Measurements from ENCODE around the gene EIPR1. TPM values are rescaled to one million over a fixed set of nuclear protein-coding genes. Genes with fewer than 3 reads are reported as not detected.

Gene EIPR1
- polyA plus RNA-seq (ENCODE audit: insufficient read depth in 1 of 5, insufficient read length in 5 of 5, low replicate concordance in 1 of 5) = 10 to 100 TPM; 18.7 to 22.0 (median 20.3) TPM
- long read RNA-seq, donor 1, partial matches to known transcripts = 0 of 5 reads
- long read RNA-seq, donor 1, other reads (novel, unspliced or antisense) = 0 of 5 reads
- long read RNA-seq, donor 2, transcript EIPR1-201 (9 exons, 1,766 nt) = major isoform, 13 of 13 reads
- long read RNA-seq, donor 2, partial matches to known transcripts = 0 of 13 reads
- long read RNA-seq, donor 2, other reads (novel, unspliced or antisense) = 0 of 13 reads
- long read RNA-seq, donor 3, partial matches to known transcripts = 0 of 4 reads
- long read RNA-seq, donor 3, other reads (novel, unspliced or antisense) = 0 of 4 reads
- long read RNA-seq, donor 4, transcript EIPR1-201 (9 exons, 1,766 nt) = major isoform, 5 of 5 reads
- long read RNA-seq, donor 4, partial matches to known transcripts = 0 of 5 reads
- long read RNA-seq, donor 4, other reads (novel, unspliced or antisense) = 0 of 5 reads
- long read RNA-seq, donor 5, transcript EIPR1-201 (9 exons, 1,766 nt) = major isoform, 6 of 7 reads
- long read RNA-seq, donor 5, partial matches to known transcripts = 0 of 7 reads
- long read RNA-seq, donor 5, other reads (novel, unspliced or antisense) = 0 of 7 reads
- long read RNA-seq, donor 6, partial matches to known transcripts = 0 of 4 reads
- long read RNA-seq, donor 6, other reads (novel, unspliced or antisense) = 0 of 4 reads
- long read RNA-seq, donor 7, transcript EIPR1-201 (9 exons, 1,766 nt) = major isoform, 10 of 10 reads
- long read RNA-seq, donor 7, partial matches to known transcripts = 0 of 10 reads
- long read RNA-seq, donor 7, other reads (novel, unspliced or antisense) = 0 of 10 reads
- long read RNA-seq, donor 8, transcript EIPR1-201 (9 exons, 1,766 nt) = major isoform, 5 of 5 reads
- long read RNA-seq, donor 8, partial matches to known transcripts = 0 of 5 reads
- long read RNA-seq, donor 8, other reads (novel, unspliced or antisense) = 0 of 5 reads

GRCh38 chr2:3377612-3378432 is at the start of gene EIPR1:
Gene EIPR1, minus strand, starts transcription at chr2:3377818. Its CDS starts 129 bp downstream, at chr2:3377689.
- DNase-seq = peak; percentile 96

GRCh38 chr2:3427272-3427671 is 49.7 kb upstream of the EIPR1 start:
- DNase-seq = no peak

- DNase-seq = no peak
Observed at GRCh38 chr2:3426615-3427014, 49.0 kb upstream of the EIPR1 start.

GRCh38 chr2:3424171-3424795 is 46.7 kb upstream of the EIPR1 start:
- no peak for DNase-seq

- peak in 1 of 2 donors; percentile 22 for DNase-seq
Observed at GRCh38 chr2:3423492-3424170, 46.0 kb upstream of the EIPR1 start.

- DNase-seq = no peak
Observed at GRCh38 chr2:3422161-3422779, 44.7 kb upstream of the EIPR1 start.

GRCh38 chr2:3421580-3421979 is 44.0 kb upstream of the EIPR1 start:
- DNase-seq = no peak

GRCh38 chr2:3420769-3421397 is 43.3 kb upstream of the EIPR1 start:
- no peak for DNase-seq

- no peak for DNase-seq
Observed at GRCh38 chr2:3420076-3420768, 42.6 kb upstream of the EIPR1 start.

GRCh38 chr2:3418766-3419404 is 41.3 kb upstream of the EIPR1 start:
- DNase-seq = no peak

GRCh38 chr2:3414133-3414860 is 36.7 kb upstream of the EIPR1 start:
- no peak for DNase-seq

- no peak for DNase-seq
Observed at GRCh38 chr2:3413697-3414096, 36.1 kb upstream of the EIPR1 start.

- DNase-seq = no peak
Observed at GRCh38 chr2:3411103-3411502, 33.5 kb upstream of the EIPR1 start.

GRCh38 chr2:3409627-3410170 is 32.1 kb upstream of the EIPR1 start:
- no peak for DNase-seq

- no peak for DNase-seq
Observed at GRCh38 chr2:3408781-3409180, 31.2 kb upstream of the EIPR1 start.

GRCh38 chr2:3406501-3406900 is 28.9 kb upstream of the EIPR1 start:
- no peak for DNase-seq

- DNase-seq = no peak
Observed at GRCh38 chr2:3405876-3406275, 28.3 kb upstream of the EIPR1 start.
